Measurements from ENCODE around the gene TSPYL6. TPM values are rescaled to one million over a fixed set of nuclear protein-coding genes. Genes with fewer than 3 reads are reported as not detected.

TSPYL6 gene
- total RNA-seq, 1 experiment from 2014 or later = not detected

GRCh38 chr2:54284826-54285225, 28.8 kb upstream of the TSPYL6 start:
- Mint-ChIP-seq H3K27me3 (ENCODE audit: unreplicated experiment) (no peaks in the 10 kb centered on the region), H3K4me1 (ENCODE audit: low read depth, unreplicated experiment) (no peaks in the 10 kb centered on the region), H3K9me3 (ENCODE audit: low read depth, unreplicated experiment) (no peaks in the 10 kb centered on the region), H3K36me3 (ENCODE audit: insufficient read depth, unreplicated experiment) (no peaks in the 10 kb centered on the region), H3K4me3 (ENCODE audit: low read depth, unreplicated experiment) (no peak overlapping the region), H3K27ac (ENCODE audit: unreplicated experiment) (no peak overlapping the region)
- TF ChIP-seq CTCF (IDR thresholded peaks at IDR 0.05; ENCODE audit: unreplicated experiment) = no peak
- CTCF ChIA-PET = interaction anchor here (0.6 kb wide), 1 partner anchor 141 kb away, joined by 5 read pairs; no protein-coding TSS in a partner anchor
- intact Hi-C loops (cut with micrococcal nuclease; ENCODE audit: unreplicated experiment) = no loop called here
- DNase-seq = no peak
- no TSS peak for BruUV-seq (replicated peaks)

GRCh38 chr2:54279385-54279784, 23.4 kb upstream of the TSPYL6 start:
- Mint-ChIP-seq H3K4me1 (ENCODE audit: low read depth, unreplicated experiment) (no peaks in the 10 kb centered on the region), H3K27me3 (ENCODE audit: unreplicated experiment) (no peaks in the 10 kb centered on the region), H3K4me3 (ENCODE audit: low read depth, unreplicated experiment) (no peak overlapping the region), H3K9me3 (ENCODE audit: low read depth, unreplicated experiment) (no peaks in the 10 kb centered on the region), H3K36me3 (ENCODE audit: insufficient read depth, unreplicated experiment) (no peaks in the 10 kb centered on the region), H3K27ac (ENCODE audit: unreplicated experiment) (no peak overlapping the region)
- no peak for DNase-seq
- no TSS peak for BruUV-seq (replicated peaks)
- intact Hi-C loops (cut with micrococcal nuclease; ENCODE audit: unreplicated experiment) = no loop called here
- no peak for TF ChIP-seq CTCF (IDR thresholded peaks at IDR 0.05; ENCODE audit: unreplicated experiment)
- CTCF ChIA-PET = no interaction called here

- TF ChIP-seq CTCF (IDR thresholded peaks at IDR 0.05; ENCODE audit: unreplicated experiment) = no peak
- Mint-ChIP-seq H3K36me3 (ENCODE audit: insufficient read depth, unreplicated experiment) (no peaks in the 10 kb centered on the region), H3K27ac (ENCODE audit: unreplicated experiment) (no peak overlapping the region), H3K27me3 (ENCODE audit: unreplicated experiment) (no peaks in the 10 kb centered on the region), H3K9me3 (ENCODE audit: low read depth, unreplicated experiment) (peaks cover 3% of the 10 kb centered on the region), H3K4me1 (ENCODE audit: low read depth, unreplicated experiment) (no peaks in the 10 kb centered on the region), H3K4me3 (ENCODE audit: low read depth, unreplicated experiment) (no peak overlapping the region)
- no TSS peak for BruUV-seq (replicated peaks)
- no peak for DNase-seq
- CTCF ChIA-PET = interaction anchor here (0.6 kb wide), 1 partner anchor 82 kb away, joined by 3 read pairs; no protein-coding TSS in a partner anchor
- intact Hi-C loops (cut with micrococcal nuclease; ENCODE audit: unreplicated experiment) = no loop called here
Measured at GRCh38 chr2:54275541-54275940, 19.5 kb upstream of the TSPYL6 start.

- no peak for TF ChIP-seq CTCF (IDR thresholded peaks at IDR 0.05; ENCODE audit: unreplicated experiment)
- intact Hi-C loops (cut with micrococcal nuclease; ENCODE audit: unreplicated experiment) = no loop called here
- no peak overlapping the region for H3K27ac Mint-ChIP-seq (ENCODE audit: unreplicated experiment)
Measured at GRCh38 chr2:54274781-54275242, 18.8 kb upstream of the TSPYL6 start.

More at GRCh38 chr2:54274781-54275242, 18.8 kb upstream of the TSPYL6 start:
- no TSS peak for BruUV-seq (replicated peaks)
- no peaks in the 10 kb centered on the region for H3K36me3 Mint-ChIP-seq (ENCODE audit: insufficient read depth, unreplicated experiment)
- no peaks in the 10 kb centered on the region for H3K4me1 Mint-ChIP-seq (ENCODE audit: low read depth, unreplicated experiment)
- CTCF ChIA-PET = interaction anchor here (0.6 to 0.9 kb wide), 2 partner anchors 83 to 167 kb away, joined by 3 read pairs; no protein-coding TSS in a partner anchor
- H3K4me3 Mint-ChIP-seq (ENCODE audit: low read depth, unreplicated experiment) = no peak overlapping the region
- DNase-seq = no peak
- peaks cover 3% of the 10 kb centered on the region for H3K9me3 Mint-ChIP-seq (ENCODE audit: low read depth, unreplicated experiment)
- H3K27me3 Mint-ChIP-seq (ENCODE audit: unreplicated experiment) = no peaks in the 10 kb centered on the region
